GM19467 (cell line): ENCODE results near the gene MRTFA.
"Not testable (repeated sequence)": the region's sequence is repeated elsewhere in the genome, so short reads cannot be mapped to it uniquely, and the experiment has no call there.

ENCODE experiments used
- ATAC-seq: cut with Tn5 transposase; IDR thresholded peaks from one replicate; pipeline ENCODE4 v1.9.1; 2021; ENCODE audit warnings: mild to moderate bottlenecking, moderate library complexity; ENCODE audit not compliant: unreplicated experiment

The MRTFA gene

DNA sequence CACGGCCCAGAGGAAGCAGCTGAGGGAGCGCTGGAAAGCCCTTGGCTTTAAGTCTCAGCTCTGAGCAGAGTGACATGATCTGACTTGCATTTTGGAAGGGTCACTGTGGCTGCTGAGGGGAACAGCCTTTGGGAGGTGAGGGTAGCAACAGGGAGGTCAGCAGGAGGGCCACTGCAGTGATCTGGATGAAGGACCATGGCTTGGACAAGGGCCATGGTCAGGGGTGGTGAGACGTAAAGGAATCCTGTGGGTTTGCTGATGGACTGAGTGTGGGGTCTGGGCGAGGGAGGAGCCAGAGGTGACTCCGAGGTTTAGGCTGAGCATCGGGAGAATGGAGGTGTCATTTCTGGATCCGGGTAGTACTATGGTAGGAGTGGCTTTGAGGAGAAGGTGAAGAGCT, 232.9 kb downstream of the MRTFA start:
- ATAC-seq, result no peak

DNA sequence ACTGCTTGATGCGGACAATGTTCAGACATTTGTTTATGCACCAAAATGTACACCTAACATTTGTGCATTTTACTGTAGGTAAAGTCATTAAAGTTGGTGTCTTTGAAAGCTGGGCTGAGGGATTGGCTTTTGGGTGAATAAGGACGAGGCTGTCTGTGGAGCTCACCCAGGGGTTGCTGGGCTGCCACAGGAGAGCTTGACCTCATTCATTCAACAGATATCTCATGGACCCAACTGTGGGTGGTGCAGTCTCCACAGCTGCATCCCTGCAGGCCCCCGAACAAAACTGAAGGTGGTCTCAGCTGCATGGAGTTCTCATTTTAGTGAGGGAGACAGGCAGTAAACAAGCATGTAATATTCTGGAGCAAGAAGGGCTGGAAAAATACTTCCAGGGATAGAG, 233.4 kb downstream of the MRTFA start:
- ATAC-seq, result no peak

DNA sequence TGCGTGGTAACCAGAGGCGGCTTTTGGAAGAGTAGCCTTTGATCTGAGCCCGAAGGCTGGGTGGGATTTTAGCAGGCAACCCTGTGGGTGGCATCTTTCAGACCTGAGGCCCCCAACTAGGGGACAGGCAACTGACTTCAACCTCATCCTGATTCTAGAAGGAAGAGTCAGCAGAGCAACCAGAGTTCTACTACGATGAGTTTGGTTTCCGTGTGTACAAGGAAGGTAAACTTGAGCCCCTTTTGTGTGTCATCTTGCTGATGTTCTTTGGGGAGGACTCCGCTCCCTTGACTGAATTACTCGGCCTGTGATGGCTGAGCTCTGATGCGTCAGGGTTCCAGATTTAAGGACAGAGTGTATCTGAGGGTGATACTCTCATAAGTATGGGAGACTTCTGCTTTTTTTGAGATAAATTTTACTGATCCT, 234.5 kb downstream of the MRTFA start:
- ATAC-seq, result no peak

DNA sequence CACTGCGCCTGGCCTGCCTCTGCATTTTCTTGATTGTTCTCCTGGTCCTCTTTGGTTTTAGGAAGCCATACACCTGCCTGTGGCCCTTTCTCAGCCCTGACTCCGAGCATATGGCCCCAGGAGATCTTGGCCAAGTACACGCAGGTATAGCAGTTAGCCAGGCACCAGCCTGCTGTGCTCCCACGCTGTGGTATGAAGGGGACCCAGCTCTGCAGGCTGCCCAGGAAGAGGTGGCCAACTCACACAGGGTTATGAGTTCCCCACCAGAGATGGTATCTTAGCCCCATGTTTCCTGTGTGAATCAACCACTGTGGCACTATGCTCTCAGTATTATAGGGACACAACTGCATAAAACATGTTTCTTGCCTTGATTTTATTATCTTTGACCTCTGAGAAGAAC, 235.0 kb downstream of the MRTFA start:
- ATAC-seq, result no peak

DNA sequence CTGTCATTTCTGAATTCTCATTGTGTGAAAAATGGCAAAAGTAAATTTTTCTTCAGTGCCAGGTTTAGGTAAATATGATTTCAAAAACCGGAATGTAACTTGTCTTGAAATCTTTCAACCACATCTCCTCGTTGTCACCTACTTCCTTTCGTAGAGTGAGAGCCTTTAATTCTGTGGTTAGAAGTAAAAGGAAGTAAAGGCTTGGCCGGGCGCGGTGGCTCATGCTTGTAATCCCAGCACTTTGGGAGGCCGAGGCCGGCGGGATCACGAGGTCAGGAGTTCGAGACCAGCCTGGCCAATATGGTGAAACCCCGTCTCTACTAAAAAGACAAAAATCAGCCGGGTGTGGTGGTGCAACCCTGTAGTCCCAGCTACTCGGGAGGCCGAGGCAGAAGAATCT, 236.4 kb downstream of the MRTFA start:
- no peak for ATAC-seq

DNA sequence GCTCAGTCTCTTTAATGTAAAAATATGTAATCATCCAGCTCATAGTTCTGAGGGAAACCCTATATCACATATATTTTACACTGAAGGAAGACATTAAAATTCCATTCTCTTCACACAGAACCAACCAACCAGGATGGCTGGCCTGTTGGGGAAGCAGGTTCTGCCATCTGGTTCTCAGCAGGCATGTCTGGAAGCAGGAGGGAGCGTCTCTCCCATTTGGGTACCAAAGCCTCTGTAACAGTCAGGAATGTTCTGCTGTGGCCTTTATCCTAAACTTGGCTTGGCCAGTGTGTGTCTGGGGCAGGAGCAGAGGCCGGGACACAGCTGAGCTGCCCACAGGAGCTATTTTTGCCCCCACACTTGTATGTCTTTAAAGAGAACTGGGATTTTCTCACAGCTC, 236.9 kb downstream of the MRTFA start:
- no peak for ATAC-seq

DNA sequence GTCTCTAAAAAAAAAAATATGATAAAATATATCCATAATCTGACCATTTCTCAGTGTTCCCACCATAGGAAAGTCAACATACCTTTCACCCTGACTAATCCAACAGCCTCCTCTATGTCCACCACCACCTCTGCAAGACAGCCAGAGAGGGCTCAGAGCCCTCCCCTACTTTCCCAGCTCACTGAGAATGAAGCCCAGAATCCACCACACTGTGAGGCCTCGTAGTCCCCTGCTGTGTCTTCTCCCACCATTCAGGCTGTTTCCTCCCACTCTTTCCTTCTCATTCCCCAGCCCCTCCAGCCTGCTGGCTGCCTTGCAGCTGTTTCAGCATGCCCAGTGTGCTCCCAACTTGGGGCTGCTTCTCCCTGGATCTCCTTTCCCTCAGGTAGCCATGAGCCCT, 239.1 kb downstream of the MRTFA start:
- ATAC-seq, result no peak

DNA sequence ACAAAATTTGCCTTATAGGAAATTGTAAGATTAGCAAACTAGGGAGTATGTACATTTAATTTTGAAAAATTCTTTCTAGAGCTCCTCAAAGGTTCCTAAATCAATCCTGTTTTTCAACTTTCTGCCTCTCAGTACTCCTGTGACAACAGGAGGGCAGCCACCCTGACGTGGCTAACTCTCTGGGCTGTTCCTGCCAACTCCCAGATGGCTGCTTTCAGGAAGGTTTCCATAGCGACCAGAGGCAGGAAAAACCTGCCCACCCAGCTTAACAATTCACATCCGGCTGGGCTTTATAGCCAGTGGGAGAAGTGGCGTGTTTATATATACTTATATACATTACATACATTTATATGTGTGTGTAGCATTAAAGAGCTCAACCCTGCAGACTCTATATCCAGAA, 239.6 kb downstream of the MRTFA start:
- ATAC-seq, result no peak

DNA sequence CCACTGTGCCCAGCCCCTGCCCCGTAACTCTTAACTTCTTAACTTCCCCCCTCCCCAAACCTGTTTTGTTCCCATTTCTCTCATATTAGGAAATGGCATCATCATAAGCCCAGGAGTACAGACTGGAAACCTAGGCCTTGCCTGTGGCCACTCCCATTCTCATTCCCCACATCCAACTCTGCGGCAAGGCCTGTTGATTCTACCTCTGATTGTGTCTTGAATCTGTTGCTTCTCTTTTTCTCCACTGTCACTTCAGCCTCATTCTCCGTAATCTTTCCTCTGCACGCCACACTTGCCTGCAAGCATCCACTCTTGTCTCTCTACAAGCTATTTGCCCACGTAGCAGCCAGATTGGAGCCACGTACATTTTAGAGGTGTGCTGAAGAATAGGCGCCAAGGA, 240.9 kb downstream of the MRTFA start:
- ATAC-seq, result no peak

DNA sequence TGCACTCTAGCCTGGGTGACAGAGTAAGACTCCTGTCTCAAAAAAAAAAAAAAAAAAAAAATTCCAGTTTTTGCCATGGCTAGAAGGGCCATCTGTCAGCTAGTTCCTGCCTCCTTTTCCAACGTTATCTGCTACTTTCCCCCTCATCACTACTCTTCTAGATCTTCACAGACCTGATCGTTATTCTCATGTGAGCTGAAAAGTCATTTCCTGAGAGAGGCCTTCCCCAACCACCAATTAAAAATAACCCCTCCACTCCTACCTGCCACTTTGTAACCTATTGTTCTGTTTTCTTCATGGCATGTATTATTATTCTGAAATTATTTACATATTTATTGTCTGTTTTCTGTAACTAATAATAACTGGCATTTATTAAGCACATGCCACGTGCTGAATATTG, 241.9 kb downstream of the MRTFA start:
- no peak for ATAC-seq

DNA sequence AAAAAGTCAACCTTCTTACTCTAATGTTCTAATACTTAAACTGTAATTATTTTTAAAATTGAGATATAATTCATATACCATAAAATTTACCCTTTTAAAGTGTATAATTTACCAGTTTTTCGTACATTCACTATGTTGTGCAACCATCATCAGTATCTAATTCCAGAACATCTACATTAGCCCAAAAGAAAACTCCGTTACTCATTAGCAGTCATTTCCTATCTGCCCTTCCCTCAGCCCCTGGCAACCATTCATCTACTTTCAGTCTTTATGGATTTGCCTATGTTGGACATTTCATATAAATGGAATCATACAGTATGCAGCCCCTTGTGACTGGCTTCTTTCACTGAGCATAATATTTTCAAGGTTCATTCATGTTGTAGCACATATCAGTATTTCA, 243.9 kb downstream of the MRTFA start:
- no peak for ATAC-seq

DNA sequence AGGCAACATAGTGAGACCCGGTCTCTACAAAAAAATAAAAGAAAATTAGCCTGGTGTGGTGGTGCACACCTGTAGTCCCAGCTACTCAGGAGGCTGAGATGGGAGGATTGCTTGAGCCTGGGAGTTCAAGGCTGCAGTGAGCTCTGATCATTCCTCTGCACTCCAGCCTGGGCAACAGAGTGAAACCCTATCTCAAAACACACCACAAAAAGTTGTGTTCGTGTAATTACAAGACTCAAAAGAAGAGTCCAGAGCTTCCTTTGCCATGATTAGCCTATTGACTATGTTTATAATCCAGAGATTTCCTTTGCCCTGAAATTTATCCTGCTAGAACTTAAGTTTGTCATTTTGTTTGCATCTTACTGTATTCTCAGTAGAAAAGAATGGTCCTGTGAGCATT, 245.1 kb downstream of the MRTFA start:
- no peak for ATAC-seq

DNA sequence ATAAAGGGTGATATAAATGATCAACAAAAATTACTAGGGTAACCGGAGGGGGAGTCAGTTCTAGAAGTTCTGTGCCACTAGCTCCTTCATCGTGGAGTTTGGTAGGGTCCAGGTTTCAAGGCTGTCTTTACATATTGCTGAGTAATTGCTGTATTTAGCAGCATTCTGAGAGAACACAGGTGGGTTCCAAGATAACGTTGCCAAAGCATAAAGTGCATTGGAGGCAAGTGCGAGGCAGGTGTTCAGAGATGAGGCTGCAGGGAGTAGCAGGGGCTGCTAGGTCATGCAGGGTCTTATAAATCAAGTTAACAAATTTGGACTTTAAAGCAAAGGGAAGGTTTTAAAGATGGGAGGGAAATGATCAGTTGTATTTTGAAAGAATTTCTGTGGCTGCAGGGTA, 248.3 kb downstream of the MRTFA start:
- no peak for ATAC-seq

DNA sequence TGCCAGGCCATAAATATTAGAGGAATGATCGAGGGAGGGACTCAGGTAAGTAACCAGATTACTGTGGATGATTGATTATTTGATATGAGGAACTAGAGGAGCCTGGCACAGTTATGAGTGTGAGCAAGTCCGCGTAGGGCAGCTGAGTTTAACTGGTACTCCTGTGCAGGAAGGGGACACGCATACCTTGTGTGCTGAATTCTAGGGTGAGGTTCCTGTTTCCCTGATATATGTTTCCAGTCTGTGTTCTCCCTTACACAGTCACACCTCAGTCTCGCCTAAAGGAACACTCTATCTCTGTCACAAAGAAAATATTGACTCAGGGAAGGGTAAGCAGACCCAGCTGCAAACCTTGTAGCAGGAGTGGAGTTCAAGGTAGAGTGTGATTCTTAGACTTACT, 248.8 kb downstream of the MRTFA start:
- ATAC-seq, result no peak

DNA sequence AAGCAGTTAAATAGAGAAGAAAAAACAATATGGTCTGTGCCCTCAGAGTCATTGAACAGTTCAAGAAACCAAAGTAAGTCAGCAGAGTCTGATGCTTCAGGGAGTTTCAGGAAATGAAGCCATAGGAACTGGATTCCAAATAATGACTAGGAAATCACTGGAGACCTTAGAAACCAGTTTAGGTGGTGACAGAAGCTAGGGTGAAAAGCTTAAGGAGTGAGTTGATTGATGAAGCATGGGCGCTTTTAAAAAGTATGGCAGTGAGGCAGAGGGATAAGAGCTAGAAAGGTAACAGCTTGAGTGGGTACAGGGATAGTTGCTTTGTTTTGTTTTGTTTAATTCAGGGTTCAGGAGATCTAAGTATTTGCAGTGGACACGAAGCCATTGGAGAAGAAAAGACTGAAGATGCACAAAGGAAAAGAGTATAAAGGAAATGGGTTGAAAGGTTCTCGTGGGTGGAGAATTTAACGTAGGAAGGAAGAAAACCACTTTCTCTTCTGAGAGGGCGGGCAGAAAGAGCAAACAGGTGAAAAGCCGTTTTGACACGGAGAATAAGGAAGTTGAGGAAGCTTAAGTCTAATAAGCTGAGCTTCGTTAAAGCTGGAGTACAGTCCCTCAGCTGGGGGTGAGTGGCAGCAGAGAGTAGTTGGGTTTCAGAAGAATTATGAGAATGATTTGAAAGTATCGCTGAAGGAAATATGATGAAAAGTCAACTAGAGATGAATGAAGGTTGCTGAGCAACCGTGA, 251.3 kb downstream of the MRTFA start:
- ATAC-seq, result no peak

DNA sequence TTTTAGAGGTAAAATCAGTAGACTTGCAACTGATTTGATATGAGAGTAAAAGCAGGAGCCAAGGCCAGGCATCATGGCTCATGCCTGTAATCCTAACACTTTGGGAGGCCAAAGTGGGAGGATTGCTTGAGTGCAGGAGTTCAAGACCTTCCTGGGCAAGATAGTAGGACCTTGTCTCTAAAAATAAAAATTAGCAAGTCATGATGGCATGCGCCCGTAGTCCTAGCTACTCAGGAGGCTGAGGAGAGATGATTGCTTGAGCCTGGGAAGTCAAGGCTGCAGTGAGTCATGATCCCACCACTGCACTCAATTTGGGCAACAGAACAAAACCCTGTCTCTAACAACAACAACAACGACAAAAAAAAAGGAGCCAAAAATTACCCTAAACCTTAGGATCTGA, 252.6 kb downstream of the MRTFA start:
- ATAC-seq, result no peak

DNA sequence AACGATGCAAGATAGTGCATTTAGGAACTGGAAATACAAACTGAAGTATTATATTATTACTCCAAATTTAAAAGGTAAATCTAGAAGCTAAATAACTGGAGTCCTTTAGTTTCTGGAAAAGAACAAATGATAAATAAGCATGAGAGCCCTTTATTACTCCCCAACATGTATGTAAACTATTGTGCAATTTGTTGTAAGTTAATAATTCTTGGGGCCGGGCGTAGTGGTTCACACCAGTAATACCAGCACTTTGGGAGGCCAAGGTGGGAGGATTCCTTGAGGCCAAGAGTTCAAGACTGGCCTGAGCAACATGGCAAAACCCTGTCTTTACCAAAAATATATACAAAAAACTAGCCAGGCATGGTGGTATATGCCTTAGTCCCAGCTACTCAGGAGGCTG, 255.1 kb downstream of the MRTFA start:
- no peak for ATAC-seq

DNA sequence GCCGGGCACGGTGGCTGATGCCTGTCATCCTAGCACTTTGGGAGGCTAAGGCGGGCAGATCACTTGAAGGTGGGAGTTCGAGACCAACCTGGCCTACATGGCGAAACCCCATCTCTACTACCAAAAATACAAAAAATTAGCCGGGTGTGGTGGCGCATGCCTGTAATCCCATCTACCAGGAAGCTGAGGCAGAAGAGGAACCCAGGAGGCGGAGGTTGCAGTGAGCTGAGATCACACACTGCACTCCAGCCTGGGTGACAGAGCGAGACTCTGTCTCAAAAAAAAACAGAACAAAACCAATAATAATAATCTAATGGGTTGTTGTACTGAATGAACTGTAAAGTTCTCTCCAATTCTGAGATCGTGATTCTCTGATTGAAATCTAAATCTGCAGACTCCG, 258.1 kb downstream of the MRTFA start:
- not testable (repeated sequence) for ATAC-seq

DNA sequence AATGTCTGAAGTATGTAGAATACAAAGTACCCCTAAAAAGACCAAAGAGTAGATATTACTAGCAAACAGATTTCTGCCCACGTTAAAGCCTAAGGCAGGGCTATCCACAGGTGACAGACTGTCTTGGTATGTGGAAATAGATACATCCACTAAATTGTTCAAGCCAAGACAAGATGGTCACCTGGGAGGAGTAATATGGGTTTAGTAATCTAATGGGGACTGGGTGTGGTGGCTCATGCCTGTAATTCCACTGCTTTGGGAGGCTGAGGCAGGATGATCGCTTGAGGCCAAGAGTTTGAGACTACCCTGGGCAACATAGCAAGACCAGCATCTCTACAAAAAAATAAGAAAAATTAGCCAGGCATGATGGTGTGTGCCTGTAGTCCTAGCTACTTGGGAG, 258.6 kb downstream of the MRTFA start:
- ATAC-seq, result no peak

DNA sequence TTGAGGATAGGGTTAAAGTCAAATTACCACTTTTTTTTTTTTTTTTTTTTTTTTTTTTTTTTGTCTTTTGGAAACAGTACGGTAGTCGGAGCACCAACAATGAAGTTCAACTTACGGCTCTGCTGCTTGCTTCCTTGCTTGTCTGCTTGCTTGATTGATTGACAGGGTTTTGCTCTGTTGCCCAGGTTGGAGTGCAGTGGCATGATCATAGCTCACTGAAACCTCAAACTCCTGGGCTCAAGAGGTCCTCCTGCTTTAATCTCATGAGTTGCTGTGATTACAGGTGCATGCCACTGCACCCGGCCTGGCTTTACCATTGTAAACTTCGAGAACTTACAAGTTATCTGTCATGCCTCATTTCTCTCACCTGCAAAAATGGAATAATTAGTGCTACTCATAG, 260.4 kb downstream of the MRTFA start:
- ATAC-seq, result no peak

DNA sequence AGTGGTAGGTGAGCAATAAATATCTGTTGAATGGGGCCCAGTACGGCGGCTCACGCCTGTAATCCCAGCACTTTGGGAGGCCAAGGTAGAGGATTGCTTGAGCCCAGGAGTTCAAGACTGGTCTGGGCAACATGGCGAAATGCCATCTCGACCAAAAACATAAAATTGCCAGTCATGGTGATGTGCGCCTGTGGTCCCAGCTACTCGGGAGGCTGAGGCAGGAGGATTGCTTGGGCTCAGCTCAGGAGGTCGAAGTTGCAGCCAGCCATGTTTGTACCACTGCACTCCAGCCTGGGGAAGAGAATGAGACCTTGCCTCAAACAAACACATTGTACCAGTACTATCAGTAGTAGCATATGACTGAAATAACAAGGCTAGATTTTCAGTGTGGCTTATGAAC, 262.0 kb downstream of the MRTFA start:
- ATAC-seq, result no peak

DNA sequence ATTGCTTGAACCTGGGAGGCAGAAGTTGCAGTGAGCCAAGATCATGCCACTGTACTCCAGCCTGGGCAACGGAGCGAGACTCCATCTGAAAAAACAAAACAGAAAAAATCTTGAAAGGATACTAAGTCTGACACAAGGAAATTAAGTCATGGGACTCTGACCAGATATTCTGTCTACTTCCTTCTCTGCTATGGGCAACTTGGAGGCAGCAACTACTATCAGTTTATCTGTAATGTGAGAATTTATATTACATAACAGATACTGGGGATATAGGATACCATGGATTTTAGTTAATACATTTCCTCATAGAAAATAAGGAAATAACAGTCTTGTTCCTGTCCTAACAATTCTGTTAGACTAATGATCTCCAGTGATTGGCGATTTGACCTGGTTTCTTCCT, 267.7 kb downstream of the MRTFA start:
- no peak for ATAC-seq

DNA sequence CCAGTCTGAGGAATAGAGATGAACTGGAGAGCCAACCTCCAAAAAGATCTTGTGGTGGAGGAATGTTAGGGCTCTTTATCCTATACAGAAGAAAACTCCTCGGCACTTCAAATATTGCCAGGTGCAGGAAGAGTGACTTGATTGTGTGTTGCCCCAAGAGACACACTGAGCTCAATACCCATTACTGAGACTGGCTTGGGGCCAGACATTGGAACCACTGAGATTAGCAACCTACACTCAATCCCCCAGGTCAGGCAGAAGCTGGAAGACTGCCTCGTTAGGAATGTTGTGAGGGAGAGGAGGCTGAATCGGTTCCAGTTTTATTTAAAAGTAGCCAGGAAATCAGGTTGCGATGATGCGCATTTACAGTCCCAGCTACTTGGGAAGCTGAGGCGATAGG, 268.5 kb downstream of the MRTFA start:
- ATAC-seq, result no peak
